Measurements from ENCODE around the gene IFTAP. TPM values are rescaled to one million over a fixed set of nuclear protein-coding genes. Genes with fewer than 3 reads are reported as not detected.
"Not testable (repeated sequence)": the region's sequence is repeated elsewhere in the genome, so short reads cannot be mapped to it uniquely, and the experiment has no call there.

IFTAP gene
- total RNA-seq, 1 donor from 2014 or later, result 30.9 TPM

GRCh38 chr11:36628765-36629244, 34.5 kb downstream of the IFTAP start:
- DNase-seq (ENCODE audit: low read depth), result no peak
- Histone ChIP-seq H3K36me3 (ENCODE audit: control insufficient read depth, insufficient read depth, low read length) (no peaks in the 10 kb centered on the region), H3K27me3 (ENCODE audit: control insufficient read depth, insufficient read depth, low read length) (no peaks in the 10 kb centered on the region), H3K4me3 (ENCODE audit: low read depth, low read length) (no peak overlapping the region)
- TF ChIP-seq CTCF (IDR thresholded peaks at IDR 0.05; ENCODE audit: insufficient read depth, low read length, poor library complexity, severe bottlenecking), result no peak

GRCh38 chr11:36631774-36632173, 37.5 kb downstream of the IFTAP start:
- TF ChIP-seq CTCF (IDR thresholded peaks at IDR 0.05; ENCODE audit: insufficient read depth, low read length, poor library complexity, severe bottlenecking), result no peak
- Histone ChIP-seq H3K27me3 (ENCODE audit: control insufficient read depth, insufficient read depth, low read length) (no peaks in the 10 kb centered on the region), H3K36me3 (ENCODE audit: control insufficient read depth, insufficient read depth, low read length) (no peaks in the 10 kb centered on the region), H3K4me3 (ENCODE audit: low read depth, low read length) (no peak overlapping the region)
- no peak for DNase-seq (ENCODE audit: low read depth)

GRCh38 chr11:36635066-36635862, 41.0 kb downstream of the IFTAP start:
- DNase-seq (ENCODE audit: low read depth), result no peak
- TF ChIP-seq CTCF (IDR thresholded peaks at IDR 0.05; ENCODE audit: insufficient read depth, low read length, poor library complexity, severe bottlenecking), result no peak

GRCh38 chr11:36638556-36638955, 44.3 kb downstream of the IFTAP start:
- no peak overlapping the region for H3K4me3 ChIP-seq (ENCODE audit: low read depth, low read length)
- H3K27me3 ChIP-seq (ENCODE audit: control insufficient read depth, insufficient read depth, low read length), result no peaks in the 10 kb centered on the region
- H3K36me3 ChIP-seq (ENCODE audit: control insufficient read depth, insufficient read depth, low read length), result no peaks in the 10 kb centered on the region
- no peak for TF ChIP-seq CTCF (IDR thresholded peaks at IDR 0.05; ENCODE audit: insufficient read depth, low read length, poor library complexity, severe bottlenecking)
- no peak for DNase-seq (ENCODE audit: low read depth)

More at GRCh38 chr11:36635066-36635862, 41.0 kb downstream of the IFTAP start:
- Histone ChIP-seq H3K4me3 (ENCODE audit: low read depth, low read length) (no peak overlapping the region), H3K27me3 (ENCODE audit: control insufficient read depth, insufficient read depth, low read length) (no peaks in the 10 kb centered on the region), H3K36me3 (ENCODE audit: control insufficient read depth, insufficient read depth, low read length) (no peaks in the 10 kb centered on the region)

- Histone ChIP-seq H3K4me3 (ENCODE audit: low read depth, low read length) (no peak overlapping the region), H3K27me3 (ENCODE audit: control insufficient read depth, insufficient read depth, low read length) (no peaks in the 10 kb centered on the region), H3K36me3 (ENCODE audit: control insufficient read depth, insufficient read depth, low read length) (no peaks in the 10 kb centered on the region)
- no peak for TF ChIP-seq CTCF (IDR thresholded peaks at IDR 0.05; ENCODE audit: insufficient read depth, low read length, poor library complexity, severe bottlenecking)
- DNase-seq (ENCODE audit: low read depth), result no peak
These were observed 63.4 kb downstream of the IFTAP start for GRCh38 chr11:36657610-36658267.

GRCh38 chr11:36661359-36661758, 67.1 kb downstream of the IFTAP start:
- not testable (repeated sequence) for H3K36me3 ChIP-seq (ENCODE audit: control insufficient read depth, insufficient read depth, low read length); H3K27me3 ChIP-seq (ENCODE audit: control insufficient read depth, insufficient read depth, low read length); H3K4me3 ChIP-seq (ENCODE audit: low read depth, low read length); DNase-seq (ENCODE audit: low read depth)
